Psoas muscle (tissue), 8 donors: ENCODE measurements around the gene ZMYM3. TPM values are rescaled to one million over a fixed set of nuclear protein-coding genes. Genes with fewer than 3 reads are reported as not detected.
"Not testable (repeated sequence)": the region's sequence is repeated elsewhere in the genome, so short reads cannot be mapped to it uniquely, and the experiment has no call there.

ENCODE experiments used
- ATAC-seq, 4 donors: fragments of 200-7000 bp; cut with Tn5 transposase; one replicate each; pipeline ENCODE4 v1.9.1; 2020; ENCODE audit warnings: moderate library complexity in 3 of 4, mild to moderate bottlenecking in 2 of 4
- DNase-seq, 2 donors: peaks; one replicate each; pipeline ENCODE4 v3.0.0-alpha.2; 2020
- H3K27ac ChIP-seq: fragments of 200-600 bp; one replicate; pipeline ENCODE4 v1.8.0; 2022
- H3K27me3 ChIP-seq, 3 donors: fragments of 200-600 bp in 1 of 3; one replicate each; pipeline versions ENCODE4 v1.6.1 to v1.8.0; 2013 to 2022; ENCODE audit warnings: low read length in 2 of 3, mild to moderate bottlenecking in 2 of 3, moderate library complexity in 1 of 3; ENCODE audit not compliant: insufficient read depth in 3 of 3
- H3K36me3 ChIP-seq, 2 donors: fragments of 200-600 bp in 1 of 2; one replicate each; pipeline versions ENCODE4 v1.6.1 to v1.8.0; 2013 to 2022; ENCODE audit warnings: low read depth in 1 of 2, mild to moderate bottlenecking in 1 of 2, moderate library complexity in 1 of 2; ENCODE audit not compliant: insufficient read depth in 1 of 2
- H3K4me1 ChIP-seq: fragments of 200-600 bp; one replicate; pipeline ENCODE4 v1.8.0; 2022
- H3K4me3 ChIP-seq: fragments of 200-600 bp; one replicate; pipeline ENCODE4 v1.8.0; 2022; ENCODE audit warnings: mild to moderate bottlenecking
- H3K9me3 ChIP-seq: fragments of 200-600 bp; one replicate; pipeline ENCODE4 v1.8.0; 2022
- CTCF ChIP-seq: fragments of 200-600 bp; IDR thresholded peaks from one replicate; pipeline ENCODE4 v1.8.0; 2022; ENCODE audit warnings: antibody characterized with exemption
- WGBS, 3 donors: extraction: QIAGEN DNeasy Blood & Tissue Kit; methylation state at CpG; one replicate each; pipeline versions ENCODE4 v1.1.6 to v1.1.7; 2013; 5-methylcytosine and 5-hydroxymethylcytosine counted together
- intact Hi-C, 2 donors: fragments of 100-400 bp; cut with DNase I; formaldehyde crosslinking; loops; one replicate each; pipeline versions ENCODE4 v1.11.0 to v1.14.2; 2022
- long read RNA-seq, 2 donors: library from polyadenylated mRNA; unstranded; transcript quantifications; one replicate each; pipeline ENCODE4 v2.0.0, GENCODE V29; 2021
- polyA plus RNA-seq, 3 donors: library from polyadenylated mRNA; stranded (reverse); fragments of 200-250 nt; gene quantifications; one replicate each; pipeline ENCODE4 v1.2.3, GENCODE V29; 2013
- total RNA-seq, 4 donors: library from RNA; stranded (reverse); fragmentation: NEBNext Ultra II Directional in 2 of 4; extraction: Animal tissue kit (Norgen Biotek cat#: 25700) in 2 of 4; gene quantifications; one replicate each; pipeline versions ENCODE4 v1.2.1 to v1.2.4, GENCODE V29; 2021 to 2023
- donor health status: healthy with polysubstance abuse.
- donor health status: DM: no; HTN: no; CAD: no; lungs with moderate emphysema.
- donor health status: Bipolar disorder and iron deficiency.
- donor health status: healthy.
- donor health status: DM: yes; HTN: yes; CAD: no.
- donor health status: DM: no; HTN: no; CAD: no.
- donor health status: DM: no; HTN: no; CAD: no.
- donor health status: DM: yes; HTN: yes; CAD: no.

ZMYM3 gene
- total RNA-seq (10 to 100 TPM in 1 of 4 donors, 1 to 10 TPM in 3; 6.3 to 10.6 (median 7.2) TPM), polyA plus RNA-seq (1 to 10 TPM; 2.5 to 4.0 (median 3.0) TPM)
- long read RNA-seq, donor 1, partial matches to known transcripts: 1 of 1 reads
- long read RNA-seq, donor 1, other reads (novel, unspliced or antisense): 0 of 1 reads
- long read RNA-seq, donor 2, partial matches to known transcripts: 6 of 7 reads
- long read RNA-seq, donor 2, other reads (novel, unspliced or antisense): 0 of 7 reads

GRCh38 chrX:71254092-71254963, at the start of gene ZMYM3:
Gene ZMYM3, minus strand, starts transcription at chrX:71254140. Its CDS starts 885 bp downstream, at chrX:71253255.
- H3K4me1 ChIP-seq: no peaks in the 10 kb centered on the region
- peak within 1 kb of the TSS; percentile 81 for H3K27ac ChIP-seq
- no peaks in the 10 kb centered on the region for H3K9me3 ChIP-seq
- peak; percentile 94 to 96 (median 94) for ATAC-seq
- H3K36me3 ChIP-seq: peaks cover 0 to 17% of the 10 kb centered on the region in 2 donors
- peak; percentile 88 to 93 for DNase-seq
- no peaks in the 10 kb centered on the region for H3K27me3 ChIP-seq
- TF ChIP-seq CTCF: no peak
- 1 to 17% (median 1%) methylated on average over 31 to 54 of the region's 54 CpGs for WGBS, 3 donors
- peak within 1 kb of the TSS; percentile 73 for H3K4me3 ChIP-seq
- intact Hi-C loops: no loop called here

- H3K9me3 ChIP-seq: no peaks in the 10 kb centered on the region
- peaks cover 0 to 40% of the 10 kb centered on the region in 2 donors for H3K36me3 ChIP-seq
- H3K27me3 ChIP-seq: peaks cover 0 to 5% (median 0%) of the 10 kb centered on the region in 3 donors
- ATAC-seq (peak in 1 of 4 donors; percentile 18), DNase-seq (no peak)
- H3K27ac ChIP-seq: peak overlapping the region; percentile 80
- intact Hi-C loops: loop anchor here in 1 of 2 donors (10.0 kb wide), 1 partner anchor 62 kb away; the partner anchor contains the start of gene TAF1
- no peak for TF ChIP-seq CTCF
- 52 to 60% (median 57%) methylated on average over 5 of the region's 5 CpGs for WGBS, 3 donors
- peak overlapping the region; percentile 58 for H3K4me3 ChIP-seq
- peaks cover 4% of the 10 kb centered on the region for H3K4me1 ChIP-seq
These were observed 48.7 kb upstream of the ZMYM3 start for GRCh38 chrX:71302461-71303213.

- Histone ChIP-seq H3K4me1 (peaks cover 4% of the 10 kb centered on the region), H3K36me3 (peaks cover 0 to 53% of the 10 kb centered on the region in 2 donors), H3K4me3 (peak within 1 kb of the TSS; percentile 58), H3K27ac (peak within 1 kb of the TSS; percentile 80), H3K9me3 (no peaks in the 10 kb centered on the region), H3K27me3 (peaks cover 0 to 5% (median 0%) of the 10 kb centered on the region in 3 donors)
- 30 to 44% (median 43%) methylated on average over 10 of the region's 10 CpGs for WGBS, 3 donors
- intact Hi-C loops: loop anchor here in 1 of 2 donors (10.0 kb wide), 1 partner anchor 63 kb away; the partner anchor contains the start of gene TAF1
- TF ChIP-seq CTCF: no peak
- ATAC-seq: peak; percentile 89 to 93 (median 93)
- DNase-seq: no peak
These were observed 47.4 kb upstream of the ZMYM3 start, which contains the start of gene ITGB1BP2 for GRCh38 chrX:71301195-71301924. Gene ITGB1BP2, plus strand, starts transcription at chrX:71301750. Its CDS starts 57 bp downstream, at chrX:71301807.

- intact Hi-C loops: loop anchor here in 1 of 2 donors (10.0 kb wide), 1 partner anchor 64 kb away; the partner anchor contains the start of gene TAF1
- H3K27ac ChIP-seq: not testable (repeated sequence)
These were observed 46.6 kb upstream of the ZMYM3 start for GRCh38 chrX:71300495-71300894.

GRCh38 chrX:71300064-71300463, 46.1 kb upstream of the ZMYM3 start:
- not testable (repeated sequence) for H3K4me3 ChIP-seq, ATAC-seq, H3K27ac ChIP-seq, H3K9me3 ChIP-seq, H3K27me3 ChIP-seq, H3K4me1 ChIP-seq, DNase-seq
- H3K36me3 ChIP-seq: peaks cover 0 to 66% of the 10 kb centered on the region in 2 donors
- intact Hi-C loops: loop anchor here in 1 of 2 donors (10.0 kb wide), 1 partner anchor 65 kb away; the partner anchor contains the start of gene TAF1
- 83 to 89% (median 83%) methylated on average over 7 of the region's 7 CpGs for WGBS, 3 donors

More at GRCh38 chrX:71300495-71300894, 46.6 kb upstream of the ZMYM3 start:
- not testable (repeated sequence) for H3K27me3 ChIP-seq, H3K4me1 ChIP-seq, DNase-seq, ATAC-seq, H3K4me3 ChIP-seq, H3K9me3 ChIP-seq
- 74 to 88% (median 80%) methylated on average over 6 to 7 of the region's 7 CpGs for WGBS, 3 donors
- H3K36me3 ChIP-seq: peaks cover 0 to 62% of the 10 kb centered on the region in 2 donors
